Loucy (cell line): ENCODE data around the gene PTPRT.

Experiments
- EZH2phosphoT487 ChIP-seq: fragments of 200-600 bp; IDR thresholded peaks from 2 replicates; pipeline ENCODE4 v1.6.1; 2018; ENCODE audit warnings: antibody characterized with exemption, mild to moderate bottlenecking, moderate library complexity, borderline replicate concordance
- TF ChIP-seq, protein P1 (sequence below): fragments of 200-600 bp; sonication (generic); conservative IDR thresholded peaks from 2 replicates; pipeline ENCODE4 v1.5.1; 2014; ENCODE audit warnings: mild to moderate bottlenecking, antibody characterized with exemption, low read length

DNA sequence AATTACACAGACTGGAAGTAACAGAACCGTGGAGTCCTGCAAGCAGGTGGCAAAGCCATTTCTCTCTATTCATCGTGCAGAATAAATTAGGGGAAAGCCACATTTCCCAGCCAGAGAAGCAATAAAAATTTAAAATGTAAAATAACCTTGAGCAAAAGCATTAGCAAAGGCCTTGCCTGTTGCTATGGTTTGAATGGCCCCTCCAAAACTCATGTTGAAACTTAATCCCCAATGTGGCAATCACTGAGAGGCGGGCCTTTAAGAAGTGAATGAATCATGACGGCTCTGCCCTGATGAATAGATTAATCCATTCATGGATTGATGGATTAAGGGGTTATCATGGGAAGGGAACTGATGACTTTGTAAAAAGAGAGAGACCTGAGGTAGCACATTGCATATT is 679.0 kb downstream of the PTPRT start:
- TF ChIP-seq, protein P1, sequence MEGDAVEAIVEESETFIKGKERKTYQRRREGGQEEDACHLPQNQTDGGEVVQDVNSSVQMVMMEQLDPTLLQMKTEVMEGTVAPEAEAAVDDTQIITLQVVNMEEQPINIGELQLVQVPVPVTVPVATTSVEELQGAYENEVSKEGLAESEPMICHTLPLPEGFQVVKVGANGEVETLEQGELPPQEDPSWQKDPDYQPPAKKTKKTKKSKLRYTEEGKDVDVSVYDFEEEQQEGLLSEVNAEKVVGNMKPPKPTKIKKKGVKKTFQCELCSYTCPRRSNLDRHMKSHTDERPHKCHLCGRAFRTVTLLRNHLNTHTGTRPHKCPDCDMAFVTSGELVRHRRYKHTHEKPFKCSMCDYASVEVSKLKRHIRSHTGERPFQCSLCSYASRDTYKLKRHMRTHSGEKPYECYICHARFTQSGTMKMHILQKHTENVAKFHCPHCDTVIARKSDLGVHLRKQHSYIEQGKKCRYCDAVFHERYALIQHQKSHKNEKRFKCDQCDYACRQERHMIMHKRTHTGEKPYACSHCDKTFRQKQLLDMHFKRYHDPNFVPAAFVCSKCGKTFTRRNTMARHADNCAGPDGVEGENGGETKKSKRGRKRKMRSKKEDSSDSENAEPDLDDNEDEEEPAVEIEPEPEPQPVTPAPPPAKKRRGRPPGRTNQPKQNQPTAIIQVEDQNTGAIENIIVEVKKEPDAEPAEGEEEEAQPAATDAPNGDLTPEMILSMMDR, result no peak
- TF ChIP-seq EZH2phosphoT487, result no peak
